MM.1S (cell line): Measurements from ENCODE around the gene ZSCAN29.

Experiments used
- CTCF ChIP-seq: fragments of 300-600 bp; sonication (generic); IDR thresholded peaks from 2 replicates; pipeline ENCODE4 v1.5.1; 2016; ENCODE audit warnings: antibody characterized with exemption, low read length, mixed read lengths
- EZH2 ChIP-seq: fragments of 300-600 bp; sonication (generic); optimal IDR thresholded peaks from 2 replicates; pipeline ENCODE3; 2017; ENCODE audit warnings: low read depth, mild to moderate bottlenecking, antibody characterized with exemption, low read length, mixed read lengths

- no peak for TF ChIP-seq CTCF
- no peak for TF ChIP-seq EZH2
These were observed 32.8 kb upstream of the ZSCAN29 start for GRCh38 chr15:43403616-43404015.
